ENCODE results near the gene CUBN. TPM values are rescaled to one million over a fixed set of nuclear protein-coding genes. Genes with fewer than 3 reads are reported as not detected.

Gene CUBN
- total RNA-seq, 2 donors from 2014 or later = 0.75 to 1.3 TPM

DNA sequence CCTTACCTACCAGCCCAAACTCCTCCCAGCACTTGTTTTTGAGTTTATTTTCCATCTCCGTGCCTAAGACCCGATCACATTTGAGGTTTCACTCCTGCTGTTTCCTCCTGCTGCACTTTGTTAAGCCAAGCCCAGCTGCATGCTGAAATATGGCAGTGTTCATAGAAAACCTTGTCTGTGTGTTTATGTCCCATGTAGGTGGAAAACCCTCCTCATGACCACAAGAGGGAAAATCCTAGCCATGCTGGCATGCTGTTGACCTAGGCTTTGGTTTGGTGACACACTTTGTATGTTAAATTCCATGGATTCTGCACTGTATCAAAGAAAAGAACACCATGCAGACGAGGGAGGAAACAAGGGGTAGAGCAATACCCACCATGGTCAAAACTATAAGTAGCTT is 154.4 kb downstream of the CUBN start:
- no peak for DNase-seq
- TF ChIP-seq, protein P1, sequence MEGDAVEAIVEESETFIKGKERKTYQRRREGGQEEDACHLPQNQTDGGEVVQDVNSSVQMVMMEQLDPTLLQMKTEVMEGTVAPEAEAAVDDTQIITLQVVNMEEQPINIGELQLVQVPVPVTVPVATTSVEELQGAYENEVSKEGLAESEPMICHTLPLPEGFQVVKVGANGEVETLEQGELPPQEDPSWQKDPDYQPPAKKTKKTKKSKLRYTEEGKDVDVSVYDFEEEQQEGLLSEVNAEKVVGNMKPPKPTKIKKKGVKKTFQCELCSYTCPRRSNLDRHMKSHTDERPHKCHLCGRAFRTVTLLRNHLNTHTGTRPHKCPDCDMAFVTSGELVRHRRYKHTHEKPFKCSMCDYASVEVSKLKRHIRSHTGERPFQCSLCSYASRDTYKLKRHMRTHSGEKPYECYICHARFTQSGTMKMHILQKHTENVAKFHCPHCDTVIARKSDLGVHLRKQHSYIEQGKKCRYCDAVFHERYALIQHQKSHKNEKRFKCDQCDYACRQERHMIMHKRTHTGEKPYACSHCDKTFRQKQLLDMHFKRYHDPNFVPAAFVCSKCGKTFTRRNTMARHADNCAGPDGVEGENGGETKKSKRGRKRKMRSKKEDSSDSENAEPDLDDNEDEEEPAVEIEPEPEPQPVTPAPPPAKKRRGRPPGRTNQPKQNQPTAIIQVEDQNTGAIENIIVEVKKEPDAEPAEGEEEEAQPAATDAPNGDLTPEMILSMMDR (conservative IDR thresholded peaks at IDR 0.05) = peak; percentile 18
- no peak overlapping the region for H3K27ac Mint-ChIP-seq
- H3K9ac ChIP-seq (ENCODE audit: extremely low read depth, low read length, poor library complexity, severe bottlenecking) = no peak overlapping the region
- H3K36me3 Mint-ChIP-seq (ENCODE audit: low read depth) = no peaks in the 10 kb centered on the region
- H3K36me3 ChIP-seq (ENCODE audit: control insufficient read depth, insufficient read depth, low read length) = no peaks in the 10 kb centered on the region
- H3K4me3 ChIP-seq (ENCODE audit: low read length) = no peak overlapping the region
- H3K9me3 Mint-ChIP-seq = peaks cover 15% of the 10 kb centered on the region
- peaks cover 2% of the 10 kb centered on the region for H3K27me3 Mint-ChIP-seq (ENCODE audit: insufficient read depth)
- H3K9me3 ChIP-seq (ENCODE audit: control insufficient read depth, low read length) = no peaks in the 10 kb centered on the region
- H3K27me3 ChIP-seq (ENCODE audit: control insufficient read depth, insufficient read depth, low read length, poor library complexity, severe bottlenecking) = no peaks in the 10 kb centered on the region
- WGBS, 2 experiments (ENCODE audit: insufficient coverage in 1 of 2, insufficient read length in 1 of 2) = 72 to 86% methylated on average over 2 to 3 of the region's 3 CpGs
- no peak overlapping the region for H3K27ac ChIP-seq (ENCODE audit: low read depth, low read length)
- no peak overlapping the region for H3K4me3 Mint-ChIP-seq
- no peaks in the 10 kb centered on the region for H3K4me1 Mint-ChIP-seq
- H3K4me1 ChIP-seq (ENCODE audit: control insufficient read depth, insufficient read depth, low read length) = no peaks in the 10 kb centered on the region

DNA sequence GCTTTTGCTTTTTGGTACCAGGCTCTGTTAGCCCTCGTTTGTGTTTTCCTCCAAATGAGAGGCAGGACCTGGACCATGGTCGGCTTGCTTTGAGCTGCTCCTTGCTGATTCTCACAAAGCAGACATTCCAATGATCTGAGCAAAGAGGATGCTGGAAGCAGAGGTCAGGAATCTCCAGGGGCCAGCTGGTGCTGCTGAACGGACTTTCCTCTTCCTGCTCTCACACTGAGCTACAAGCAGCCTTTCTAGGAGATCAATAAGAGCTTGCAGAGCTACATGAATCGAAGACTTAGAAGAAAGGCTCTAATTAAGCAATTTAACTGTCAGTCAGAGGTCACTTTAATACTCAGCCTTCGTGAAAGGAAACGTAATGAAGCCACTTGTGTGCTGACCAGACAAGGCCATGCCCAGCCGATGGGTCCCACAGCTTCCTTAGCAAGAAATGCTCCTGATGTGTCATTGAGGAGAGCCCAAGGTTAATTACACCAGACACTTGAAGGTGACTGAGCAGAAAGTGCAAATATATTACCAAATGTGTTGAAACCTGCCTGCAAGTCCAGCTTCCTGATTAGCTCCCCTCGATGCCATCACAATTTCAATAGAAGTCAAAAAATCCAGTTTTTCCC is 161.1 kb downstream of the CUBN start:
- whole genome bisulfite sequencing, 2 experiments (ENCODE audit: insufficient coverage in 1 of 2, insufficient read length in 1 of 2) = 31 to 57% methylated on average over 8 of the region's 8 CpGs

DNA sequence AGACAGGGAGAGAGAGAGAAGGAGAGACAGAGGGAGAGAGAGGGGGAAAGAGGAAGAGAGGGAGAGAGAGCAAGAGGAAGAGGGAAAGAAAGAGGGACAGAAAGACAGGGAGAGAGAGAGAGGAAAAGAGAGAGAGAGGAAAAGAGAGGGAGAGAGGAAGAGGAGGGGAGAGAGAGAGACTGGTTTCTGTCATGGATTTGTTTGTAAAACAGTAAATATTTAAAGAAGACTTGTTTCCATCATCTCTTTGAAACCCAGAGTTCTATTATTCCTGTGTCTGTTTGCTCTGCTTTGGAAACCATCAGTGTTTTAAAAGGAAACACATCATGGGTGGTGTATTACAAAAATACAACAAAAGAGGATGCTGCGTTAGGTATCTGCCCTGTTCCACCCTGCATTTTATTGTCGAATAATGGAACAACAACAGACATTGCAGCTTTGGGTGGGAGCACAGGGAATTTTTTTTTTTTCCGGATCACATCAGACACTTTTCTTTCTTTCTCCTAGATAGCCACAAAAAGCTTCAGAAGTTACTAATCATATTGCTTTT is 161.7 kb downstream of the CUBN start:
- H3K4me3 ChIP-seq (ENCODE audit: low read length) = no peak overlapping the region
- no peaks in the 10 kb centered on the region for H3K36me3 ChIP-seq (ENCODE audit: control insufficient read depth, insufficient read depth, low read length)
- Mint-ChIP-seq H3K27me3 (ENCODE audit: insufficient read depth) (peaks cover 2% of the 10 kb centered on the region), H3K27ac (no peak overlapping the region), H3K9me3 (no peaks in the 10 kb centered on the region), H3K4me1 (peaks cover 3% of the 10 kb centered on the region), H3K36me3 (ENCODE audit: low read depth) (no peaks in the 10 kb centered on the region), H3K4me3 (no peak overlapping the region)
- H3K9me3 ChIP-seq (ENCODE audit: control insufficient read depth, low read length) = no peaks in the 10 kb centered on the region
- WGBS, 2 experiments (ENCODE audit: insufficient coverage in 1 of 2, insufficient read length in 1 of 2) = 67 to 81% methylated on average over 1 to 3 of the region's 3 CpGs
- DNase-seq = no peak
- H3K27ac ChIP-seq (ENCODE audit: low read depth, low read length) = peak overlapping the region; percentile 80
- TF ChIP-seq, protein P1 (conservative IDR thresholded peaks at IDR 0.05) = no peak
- H3K27me3 ChIP-seq (ENCODE audit: control insufficient read depth, insufficient read depth, low read length, poor library complexity, severe bottlenecking) = no peaks in the 10 kb centered on the region
- H3K4me1 ChIP-seq (ENCODE audit: control insufficient read depth, insufficient read depth, low read length) = no peaks in the 10 kb centered on the region
- H3K9ac ChIP-seq (ENCODE audit: extremely low read depth, low read length, poor library complexity, severe bottlenecking) = no peak overlapping the region

More for the DNA sequence above, 161.1 kb downstream of the CUBN start:
- H3K36me3 ChIP-seq (ENCODE audit: control insufficient read depth, insufficient read depth, low read length) = no peaks in the 10 kb centered on the region
- Mint-ChIP-seq H3K27me3 (ENCODE audit: insufficient read depth) (peaks cover 2% of the 10 kb centered on the region), H3K9me3 (no peaks in the 10 kb centered on the region), H3K4me1 (peaks cover 3% of the 10 kb centered on the region), H3K36me3 (ENCODE audit: low read depth) (no peaks in the 10 kb centered on the region), H3K27ac (no peak overlapping the region), H3K4me3 (no peak overlapping the region)
- H3K4me1 ChIP-seq (ENCODE audit: control insufficient read depth, insufficient read depth, low read length) = no peaks in the 10 kb centered on the region
- no peaks in the 10 kb centered on the region for H3K27me3 ChIP-seq (ENCODE audit: control insufficient read depth, insufficient read depth, low read length, poor library complexity, severe bottlenecking)
- H3K9me3 ChIP-seq (ENCODE audit: control insufficient read depth, low read length) = no peaks in the 10 kb centered on the region
- H3K4me3 ChIP-seq (ENCODE audit: low read length) = no peak overlapping the region
- no peak overlapping the region for H3K9ac ChIP-seq (ENCODE audit: extremely low read depth, low read length, poor library complexity, severe bottlenecking)
- H3K27ac ChIP-seq (ENCODE audit: low read depth, low read length) = peak overlapping the region; percentile 80
- peak; percentile 76 for DNase-seq
- TF ChIP-seq, protein P1 (conservative IDR thresholded peaks at IDR 0.05) = no peak

Measured in endodermal cell (in vitro differentiated cells).